ENCODE measurements around the gene CACNB4.

- TF ChIP-seq, protein P1, sequence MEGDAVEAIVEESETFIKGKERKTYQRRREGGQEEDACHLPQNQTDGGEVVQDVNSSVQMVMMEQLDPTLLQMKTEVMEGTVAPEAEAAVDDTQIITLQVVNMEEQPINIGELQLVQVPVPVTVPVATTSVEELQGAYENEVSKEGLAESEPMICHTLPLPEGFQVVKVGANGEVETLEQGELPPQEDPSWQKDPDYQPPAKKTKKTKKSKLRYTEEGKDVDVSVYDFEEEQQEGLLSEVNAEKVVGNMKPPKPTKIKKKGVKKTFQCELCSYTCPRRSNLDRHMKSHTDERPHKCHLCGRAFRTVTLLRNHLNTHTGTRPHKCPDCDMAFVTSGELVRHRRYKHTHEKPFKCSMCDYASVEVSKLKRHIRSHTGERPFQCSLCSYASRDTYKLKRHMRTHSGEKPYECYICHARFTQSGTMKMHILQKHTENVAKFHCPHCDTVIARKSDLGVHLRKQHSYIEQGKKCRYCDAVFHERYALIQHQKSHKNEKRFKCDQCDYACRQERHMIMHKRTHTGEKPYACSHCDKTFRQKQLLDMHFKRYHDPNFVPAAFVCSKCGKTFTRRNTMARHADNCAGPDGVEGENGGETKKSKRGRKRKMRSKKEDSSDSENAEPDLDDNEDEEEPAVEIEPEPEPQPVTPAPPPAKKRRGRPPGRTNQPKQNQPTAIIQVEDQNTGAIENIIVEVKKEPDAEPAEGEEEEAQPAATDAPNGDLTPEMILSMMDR (conservative IDR thresholded peaks at IDR 0.05; ENCODE audit: low read length), result no peak
- TF ChIP-seq EZH2phosphoT487 (IDR thresholded peaks at IDR 0.05; ENCODE audit: borderline replicate concordance), result no peak
Observed at GRCh38 chr2:152099367-152100050, 665 bp upstream of the CACNB4 start.

Data from Loucy (cell line).